NCI-H146 treated with DMSO at 0.1 percent for 48 hours (cell line): ENCODE results near the gene PSMD14.

Source experiments
- DNase-seq: peaks from one replicate; lab custom pipeline; 2025; ENCODE audit not compliant: unreplicated experiment; lab: John Stamatoyannopoulos, UW

The PSMD14 gene

GRCh38 chr2:161438598-161438997 is 130.4 kb downstream of the PSMD14 start:
- DNase-seq = no peak

- DNase-seq = no peak
Measured at GRCh38 chr2:161445097-161445496, 136.9 kb downstream of the PSMD14 start.

- no peak for DNase-seq
Measured at GRCh38 chr2:161448431-161448830, 140.2 kb downstream of the PSMD14 start.
